ENCODE measurements around the gene ANKRD42. TPM values are rescaled to one million over a fixed set of nuclear protein-coding genes. Genes with fewer than 3 reads are reported as not detected.

The ANKRD42 gene
- total and polyA plus RNA-seq, 9 of the 15 experiments (the other 6 are each of a cell fraction or from before 2014, with no cell fraction given): 2.8 to 9.1 (median 6.1) TPM

DNA sequence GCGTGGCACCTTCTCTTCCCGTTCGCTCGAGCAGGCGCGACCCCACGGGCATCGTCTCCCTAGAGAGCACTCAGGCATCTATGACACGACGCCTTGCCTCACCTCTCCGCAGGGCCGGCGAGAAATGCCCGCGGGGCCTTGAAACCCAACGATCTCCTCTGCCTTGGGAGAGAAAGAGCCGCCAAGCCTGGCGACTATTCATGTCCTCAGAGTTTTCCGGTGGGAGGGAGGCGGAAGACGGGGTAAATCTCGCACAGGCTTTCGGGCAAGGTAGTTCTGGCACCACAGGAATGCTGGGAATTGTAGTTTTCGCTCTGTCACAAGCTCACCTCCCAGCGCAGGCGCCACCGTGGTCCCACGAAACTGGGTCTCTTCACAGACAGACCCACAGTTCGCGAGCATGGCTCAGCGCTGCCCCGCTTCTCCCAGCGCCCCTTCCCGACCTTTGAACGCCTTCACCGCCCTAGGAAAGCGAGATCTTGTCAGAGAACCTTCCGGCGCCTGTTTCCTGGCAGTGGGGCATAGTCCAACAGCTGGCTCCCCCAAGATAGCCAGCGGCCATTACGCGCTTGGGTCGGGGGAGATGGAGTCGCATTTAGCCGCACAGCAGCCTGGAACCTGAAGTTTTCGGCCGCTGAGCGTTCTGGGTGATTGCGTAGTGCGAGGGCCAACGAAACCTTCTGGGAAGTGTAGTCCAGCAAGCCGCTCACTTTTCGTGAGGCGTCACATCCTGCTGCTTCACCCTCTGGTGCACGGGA lies 92.4 kb downstream of the ANKRD42 start, which contains the start of gene CCDC90B (continued):
- TF ChIP-seq C11orf30 (IDR thresholded peaks at IDR 0.05; ENCODE audit: low read depth) (peak; percentile 69), THRB (CRISPR knock-in tag; conservative IDR thresholded peaks at IDR 0.05) (0 out of 2 replicates have a peak, but pooled peaks have one; percentile 41), HMGXB4 (CRISPR knock-in tag; IDR thresholded peaks at IDR 0.05) (no peak; the same call in 1 of the 2 replicates), KDM1A (IDR thresholded peaks at IDR 0.05) (no peak), SUPT5H (IDR thresholded peaks at IDR 0.05) (peak; percentile 99), ILF3 (IDR thresholded peaks at IDR 0.05; ENCODE audit: borderline replicate concordance) (no peak), RFX1 (IDR thresholded peaks at IDR 0.05) (no peak), HMGN3 (IDR thresholded peaks at IDR 0.05; ENCODE audit: borderline replicate concordance, extremely low read depth, insufficient read length, low read depth, low read length) (no peak), ZSCAN29 (IDR thresholded peaks at IDR 0.05) (no peak), ZFX (CRISPR knock-in tag; IDR thresholded peaks at IDR 0.05) (peak; percentile 76), BDP1 (IDR thresholded peaks at IDR 0.05; ENCODE audit: insufficient read depth, insufficient read length) (no peak), FOXM1 (IDR thresholded peaks at IDR 0.05; ENCODE audit: low read depth) (no peak), FOXM1 (CRISPR knock-in tag; IDR thresholded peaks at IDR 0.05; ENCODE audit: low read depth) (no peak), CXXC5 (CRISPR knock-in tag; IDR thresholded peaks at IDR 0.05) (peak; percentile 91), TGIF2 (CRISPR knock-in tag; IDR thresholded peaks at IDR 0.05) (peak; percentile 11; the same call in 1 of the 2 replicates), KLF13 (tag; IDR thresholded peaks at IDR 0.05; ENCODE audit: borderline replicate concordance, low read depth) (peak; percentile 97), MBD1 (CRISPR knock-in tag; IDR thresholded peaks at IDR 0.05) (no peak)
- TF ChIP-seq, protein P1, sequence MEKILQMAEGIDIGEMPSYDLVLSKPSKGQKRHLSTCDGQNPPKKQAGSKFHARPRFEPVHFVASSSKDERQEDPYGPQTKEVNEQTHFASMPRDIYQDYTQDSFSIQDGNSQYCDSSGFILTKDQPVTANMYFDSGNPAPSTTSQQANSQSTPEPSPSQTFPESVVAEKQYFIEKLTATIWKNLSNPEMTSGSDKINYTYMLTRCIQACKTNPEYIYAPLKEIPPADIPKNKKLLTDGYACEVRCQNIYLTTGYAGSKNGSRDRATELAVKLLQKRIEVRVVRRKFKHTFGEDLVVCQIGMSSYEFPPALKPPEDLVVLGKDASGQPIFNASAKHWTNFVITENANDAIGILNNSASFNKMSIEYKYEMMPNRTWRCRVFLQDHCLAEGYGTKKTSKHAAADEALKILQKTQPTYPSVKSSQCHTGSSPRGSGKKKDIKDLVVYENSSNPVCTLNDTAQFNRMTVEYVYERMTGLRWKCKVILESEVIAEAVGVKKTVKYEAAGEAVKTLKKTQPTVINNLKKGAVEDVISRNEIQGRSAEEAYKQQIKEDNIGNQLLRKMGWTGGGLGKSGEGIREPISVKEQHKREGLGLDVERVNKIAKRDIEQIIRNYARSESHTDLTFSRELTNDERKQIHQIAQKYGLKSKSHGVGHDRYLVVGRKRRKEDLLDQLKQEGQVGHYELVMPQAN (IDR thresholded peaks at IDR 0.05; ENCODE audit: borderline replicate concordance): peak; percentile 91
- TF ChIP-seq, protein P2, sequence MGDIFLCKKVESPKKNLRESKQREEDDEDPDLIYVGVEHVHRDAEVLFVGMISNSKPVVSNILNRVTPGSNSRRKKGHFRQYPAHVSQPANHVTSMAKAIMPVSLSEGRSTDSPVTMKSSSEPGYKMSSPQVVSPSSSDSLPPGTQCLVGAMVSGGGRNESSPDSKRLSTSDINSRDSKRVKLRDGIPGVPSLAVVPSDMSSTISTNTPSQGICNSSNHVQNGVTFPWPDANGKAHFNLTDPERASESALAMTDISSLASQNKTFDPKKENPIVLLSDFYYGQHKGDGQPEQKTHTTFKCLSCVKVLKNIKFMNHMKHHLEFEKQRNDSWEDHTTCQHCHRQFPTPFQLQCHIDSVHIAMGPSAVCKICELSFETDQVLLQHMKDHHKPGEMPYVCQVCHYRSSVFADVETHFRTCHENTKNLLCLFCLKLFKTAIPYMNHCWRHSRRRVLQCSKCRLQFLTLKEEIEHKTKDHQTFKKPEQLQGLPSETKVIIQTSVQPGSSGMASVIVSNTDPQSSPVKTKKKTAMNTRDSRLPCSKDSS (IDR thresholded peaks at IDR 0.05; ENCODE audit: low read depth, partially characterized antibody): no peak
